ENCODE results near the gene SLC26A2.

SLC26A2 gene

DNA sequence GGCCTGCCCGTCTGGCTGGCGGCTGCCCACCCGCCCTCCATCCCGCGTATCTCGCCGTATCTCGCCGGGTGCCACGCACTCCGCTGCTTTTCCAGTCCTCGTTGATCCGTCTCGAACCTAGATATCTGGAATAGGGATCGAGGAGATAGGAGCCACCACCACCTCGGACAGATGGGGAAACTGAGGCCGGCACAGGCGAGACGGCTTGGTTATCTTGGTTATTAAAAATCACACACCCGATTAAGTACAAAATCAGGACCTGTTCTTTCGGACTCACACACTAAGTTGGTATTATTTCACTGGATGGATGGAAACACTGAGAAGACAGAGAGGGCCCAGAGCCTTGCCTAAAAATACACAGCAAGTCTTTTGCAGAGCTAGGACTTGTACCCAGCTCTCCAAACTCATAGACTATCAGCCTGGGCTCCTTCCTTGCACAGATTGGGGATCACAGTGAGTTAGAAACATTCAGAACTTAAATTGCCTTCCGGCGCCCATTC lies 678 bp downstream of the SLC26A2 start:
- in situ Hi-C loops (cut with MboI; ENCODE audit: low sequenced_read_pairs), result loop anchor here (10.0 kb wide), 1 partner anchor 106 kb away; no protein-coding TSS in a partner anchor

DNA sequence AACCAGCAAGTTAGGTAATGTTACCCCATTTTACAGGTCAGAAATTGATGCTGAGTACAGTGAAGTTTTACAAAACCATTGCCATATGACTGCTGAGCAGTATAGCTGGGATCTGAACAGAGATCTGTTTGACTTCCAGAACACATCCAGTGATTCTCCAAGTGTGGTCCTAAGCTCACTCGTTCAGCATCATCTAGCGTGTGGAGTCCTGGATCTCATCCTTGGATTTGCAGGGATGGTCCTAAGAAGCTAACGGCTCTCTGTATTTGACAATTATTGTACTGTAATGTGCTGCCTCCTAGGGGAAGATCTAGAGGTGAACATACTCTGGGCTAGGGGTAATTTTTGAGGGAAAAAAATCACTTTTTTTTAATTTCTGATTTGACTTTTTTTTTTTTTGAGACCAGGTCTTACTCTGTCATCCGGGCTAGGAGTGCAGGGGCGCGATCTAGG lies 1.4 kb downstream of the SLC26A2 start:
- in situ Hi-C loops (cut with MboI; ENCODE audit: low sequenced_read_pairs), result loop anchor here (10.0 kb wide), 1 partner anchor 107 kb away; no protein-coding TSS in a partner anchor

DNA sequence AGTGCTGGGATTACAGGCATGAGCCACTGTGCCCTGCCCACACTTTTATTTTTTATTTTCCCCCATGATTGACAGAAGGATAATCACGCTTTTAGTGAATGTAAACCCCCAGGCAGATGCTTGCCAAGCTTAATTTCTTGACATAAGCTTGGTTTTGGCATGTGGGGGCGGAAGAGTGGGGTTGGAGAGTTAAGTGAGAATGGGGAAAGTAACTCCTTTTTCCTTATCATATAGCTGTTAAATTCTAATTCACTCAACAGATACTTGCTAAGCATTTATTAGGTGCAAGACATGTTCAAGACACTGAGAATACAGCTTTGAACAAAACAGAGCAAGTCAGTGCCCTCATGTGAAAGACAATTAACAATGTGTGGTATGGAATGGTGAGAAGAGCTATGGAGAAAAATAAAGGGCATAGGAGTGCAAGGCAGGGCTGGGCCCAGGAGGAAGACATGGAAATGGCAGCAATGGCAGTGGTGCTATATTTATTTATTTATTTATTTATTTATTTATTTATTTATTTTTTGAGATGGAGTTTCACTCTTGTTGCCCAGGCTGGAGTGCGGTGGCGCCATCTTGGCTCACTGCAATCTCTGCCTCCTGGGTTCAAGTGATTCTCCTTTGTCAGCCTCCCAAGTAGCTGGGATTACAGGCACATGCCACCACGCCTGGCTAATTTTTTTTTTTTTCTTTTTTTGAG lies 2.2 kb downstream of the SLC26A2 start:
- in situ Hi-C loops (cut with MboI; ENCODE audit: low sequenced_read_pairs), result loop anchor here (10.0 kb wide), 1 partner anchor 108 kb away; no protein-coding TSS in a partner anchor

DNA sequence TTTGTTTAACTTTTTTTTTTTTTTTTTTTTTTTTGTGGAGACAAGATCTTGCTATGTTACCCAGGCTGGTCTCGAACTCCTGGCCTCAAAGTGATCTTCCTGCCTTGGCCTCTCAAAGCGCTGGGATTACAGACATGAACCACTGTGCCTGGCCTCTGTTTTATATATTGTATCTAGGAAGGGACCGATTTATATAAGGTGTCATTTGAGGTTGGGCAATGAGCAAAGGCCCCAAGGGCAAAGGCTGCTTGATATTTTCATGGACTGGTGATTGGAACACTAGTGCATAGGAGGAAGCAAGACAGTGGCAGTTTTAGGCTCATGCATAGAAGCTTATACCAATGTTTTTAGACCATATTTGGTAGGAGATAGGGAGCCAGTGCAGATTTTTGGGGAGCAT lies 3.2 kb downstream of the SLC26A2 start:
- in situ Hi-C loops (cut with MboI; ENCODE audit: low sequenced_read_pairs), result loop anchor here (10.0 kb wide), 1 partner anchor 109 kb away; no protein-coding TSS in a partner anchor

DNA sequence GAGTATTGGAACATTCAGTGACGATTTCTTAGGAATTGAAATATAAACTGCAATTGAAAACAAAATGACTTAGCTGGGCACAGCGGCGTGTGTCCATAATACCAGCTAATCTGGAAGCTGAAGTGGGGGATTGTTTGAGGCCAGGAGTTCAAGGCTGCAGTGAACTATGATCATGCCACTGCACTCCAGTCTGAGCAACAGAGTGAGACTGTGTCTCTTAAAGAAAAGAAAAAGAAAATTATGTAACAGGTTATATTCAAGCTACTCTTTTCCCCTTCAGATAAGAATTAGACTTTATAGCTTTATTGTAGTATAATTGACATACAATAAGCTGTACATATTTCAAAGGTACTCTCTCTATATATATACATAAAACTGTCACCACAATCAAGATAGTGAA lies 6.4 kb downstream of the SLC26A2 start:
- in situ Hi-C loops (cut with MboI; ENCODE audit: low sequenced_read_pairs), result loop anchor here (10.0 kb wide), 1 partner anchor 112 kb away; no protein-coding TSS in a partner anchor

DNA sequence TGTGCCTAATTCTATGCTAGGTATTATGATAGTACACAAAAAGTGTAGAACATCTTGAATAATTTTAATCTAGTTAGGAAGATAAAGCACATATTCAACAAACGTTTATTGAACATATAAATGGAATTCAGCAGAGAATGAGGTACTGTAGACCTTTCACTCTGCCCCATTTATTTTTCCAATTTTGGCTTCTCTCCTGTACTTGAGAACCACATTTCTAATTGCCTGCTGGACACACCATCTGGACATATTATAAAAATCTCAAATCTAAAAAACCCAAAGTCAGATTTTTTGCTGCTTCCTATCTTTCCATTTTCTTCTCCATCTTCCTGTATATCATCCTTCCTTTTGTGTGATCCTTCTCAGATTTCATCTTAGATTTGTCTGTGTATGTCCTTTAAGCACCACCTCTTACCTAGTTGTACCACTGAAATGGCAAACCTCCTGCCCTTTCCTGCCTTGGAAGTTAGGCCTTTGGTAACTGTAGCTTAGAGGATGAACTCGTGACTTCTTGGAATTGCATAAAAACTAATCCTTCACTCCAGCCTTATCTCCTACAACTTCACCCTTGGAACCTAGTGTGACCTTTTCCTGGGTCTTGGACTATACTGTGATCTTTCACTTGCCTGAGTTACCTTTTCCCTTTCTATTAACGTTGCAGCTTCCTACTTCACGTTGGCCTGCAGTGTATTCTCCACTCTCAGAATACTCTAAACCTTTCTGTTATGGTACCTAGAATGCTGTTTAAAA lies 8.8 kb downstream of the SLC26A2 start:
- in situ Hi-C loops (cut with MboI; ENCODE audit: low sequenced_read_pairs), result loop anchor here (10.0 kb wide), 1 partner anchor 115 kb away; no protein-coding TSS in a partner anchor

DNA sequence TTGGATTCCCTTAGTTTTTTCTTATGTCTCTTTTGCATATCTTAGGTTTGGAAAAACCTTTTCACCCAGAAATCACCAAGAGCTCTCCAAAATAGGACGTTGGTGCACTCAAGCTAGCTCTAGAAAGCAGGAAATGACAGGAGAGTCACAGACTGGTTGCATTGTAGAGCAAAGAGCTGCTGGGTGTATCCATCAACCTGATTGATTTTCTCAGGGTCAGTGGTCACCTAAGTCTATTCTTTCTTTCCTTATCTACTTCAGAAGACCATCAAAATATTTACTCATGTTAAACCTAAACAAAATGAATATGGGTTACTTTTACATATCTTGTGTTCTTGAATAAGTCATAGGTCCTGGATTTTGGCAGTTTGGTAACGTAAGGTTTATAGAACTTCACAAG lies 14.9 kb downstream of the SLC26A2 start:
- in situ Hi-C loops (cut with MboI; ENCODE audit: low sequenced_read_pairs), result no loop called here

DNA sequence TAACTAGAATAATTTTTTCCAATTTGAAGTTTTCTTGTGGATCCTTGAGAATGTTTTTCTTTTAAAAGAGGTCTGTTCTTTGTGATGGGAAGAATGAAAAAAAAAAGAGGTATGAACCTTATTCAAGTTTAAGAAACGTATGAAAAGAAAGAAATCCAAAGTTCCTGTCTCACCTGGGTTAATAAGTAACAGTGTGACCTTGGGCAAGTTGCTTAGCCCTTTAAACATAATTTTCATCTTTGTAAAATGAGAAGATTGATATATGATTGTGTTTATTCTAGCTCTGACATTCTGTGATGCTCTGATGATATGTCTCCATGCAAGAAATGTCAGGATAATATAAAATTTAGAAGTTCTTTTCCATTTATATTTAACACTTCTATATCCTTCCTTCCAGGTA lies 19.3 kb downstream of the SLC26A2 start:
- in situ Hi-C loops (cut with MboI; ENCODE audit: low sequenced_read_pairs), result no loop called here

DNA sequence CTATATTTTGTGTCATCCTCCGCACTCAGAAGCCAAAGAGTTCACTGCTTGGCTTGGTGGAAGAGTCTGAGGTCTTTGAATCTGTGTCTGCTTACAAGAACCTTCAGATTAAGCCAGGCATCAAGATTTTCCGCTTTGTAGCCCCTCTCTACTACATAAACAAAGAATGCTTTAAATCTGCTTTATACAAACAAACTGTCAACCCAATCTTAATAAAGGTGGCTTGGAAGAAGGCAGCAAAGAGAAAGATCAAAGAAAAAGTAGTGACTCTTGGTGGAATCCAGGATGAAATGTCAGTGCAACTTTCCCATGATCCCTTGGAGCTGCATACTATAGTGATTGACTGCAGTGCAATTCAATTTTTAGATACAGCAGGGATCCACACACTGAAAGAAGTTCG lies 20.6 kb downstream of the SLC26A2 start:
- in situ Hi-C loops (cut with MboI; ENCODE audit: low sequenced_read_pairs), result no loop called here

DNA sequence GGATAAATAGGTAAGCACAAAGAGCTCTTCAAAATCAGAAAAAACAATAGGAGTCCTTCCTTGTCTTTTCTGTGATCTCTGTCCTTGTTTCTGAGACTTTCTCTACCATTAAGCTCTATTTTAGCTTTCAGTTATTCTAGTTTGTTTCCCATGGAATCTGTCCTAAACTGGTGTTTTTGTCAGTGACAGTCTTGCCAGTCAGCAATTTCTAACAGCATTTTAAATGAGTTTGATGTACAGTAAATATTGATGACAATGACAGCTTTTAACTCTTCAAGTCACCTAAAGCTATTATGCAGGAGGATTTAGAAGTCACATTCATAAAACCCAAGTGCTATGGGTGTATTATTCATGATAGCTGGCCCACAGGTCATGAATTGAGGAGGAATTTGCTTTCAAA lies 21.9 kb downstream of the SLC26A2 start:
- in situ Hi-C loops (cut with MboI; ENCODE audit: low sequenced_read_pairs), result no loop called here

DNA sequence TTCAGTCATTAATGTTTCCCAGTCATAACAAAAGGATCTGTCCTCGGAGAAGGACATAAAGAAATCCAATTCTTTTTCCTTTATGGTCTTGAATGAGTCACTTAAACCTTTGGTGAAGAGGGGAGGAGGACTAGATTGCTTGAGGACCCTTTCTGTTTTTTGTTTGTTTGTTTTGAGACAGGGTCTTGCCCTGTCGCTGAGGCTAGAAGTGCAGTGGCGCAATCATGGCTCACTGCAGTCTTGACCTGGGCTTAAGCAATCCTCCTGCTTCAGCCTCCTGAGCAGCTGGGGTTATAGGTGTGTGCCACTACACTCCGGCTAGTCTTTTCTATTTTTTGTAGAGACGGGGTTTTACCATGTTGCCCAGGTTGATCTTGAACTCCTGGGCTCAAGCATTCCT lies 27.6 kb downstream of the SLC26A2 start:
- in situ Hi-C loops (cut with MboI; ENCODE audit: low sequenced_read_pairs), result no loop called here

DNA sequence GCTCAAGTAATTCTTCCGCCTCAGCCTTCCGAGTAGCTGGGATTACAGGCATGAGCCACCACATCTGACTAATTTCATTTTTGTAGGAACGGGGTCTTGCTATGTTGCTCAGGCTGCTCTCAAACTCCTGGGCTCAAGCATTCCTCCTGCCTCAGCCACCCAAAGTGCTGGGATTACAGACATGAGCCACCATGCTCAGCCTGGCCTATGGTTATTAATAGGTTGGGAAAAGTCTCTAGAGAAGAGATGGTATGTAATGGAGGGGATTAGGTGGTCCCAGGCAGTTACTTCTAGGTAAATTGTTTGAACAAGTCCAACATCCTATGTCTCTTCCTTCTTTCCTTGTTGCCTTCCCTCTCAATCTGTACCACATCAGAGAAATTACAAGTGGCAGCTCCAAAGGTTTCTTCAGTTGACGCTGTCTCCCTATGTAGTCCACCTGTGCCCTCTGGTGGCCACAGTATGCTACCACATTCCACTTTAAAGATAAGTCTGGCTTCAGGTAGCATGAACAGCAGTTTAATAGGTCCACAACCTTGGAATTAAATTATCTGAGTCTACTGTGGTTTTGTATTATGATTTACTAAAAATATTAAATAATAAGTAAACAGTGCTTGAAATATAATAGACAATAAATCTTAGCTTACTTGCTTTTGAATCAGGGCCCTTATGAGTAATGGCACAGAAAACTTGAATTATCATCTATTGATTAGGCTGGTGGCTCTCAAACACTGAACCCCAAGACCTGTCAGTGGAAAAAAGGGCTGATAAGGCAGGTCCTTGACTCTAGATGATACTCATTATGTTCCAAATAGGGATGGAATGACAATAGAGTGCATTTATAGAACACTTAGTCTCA lies 30.2 kb downstream of the SLC26A2 start:
- in situ Hi-C loops (cut with MboI; ENCODE audit: low sequenced_read_pairs), result loop anchor here (10.0 kb wide), 2 partner anchors 156 to 356 kb away; no protein-coding TSS in a partner anchor

DNA sequence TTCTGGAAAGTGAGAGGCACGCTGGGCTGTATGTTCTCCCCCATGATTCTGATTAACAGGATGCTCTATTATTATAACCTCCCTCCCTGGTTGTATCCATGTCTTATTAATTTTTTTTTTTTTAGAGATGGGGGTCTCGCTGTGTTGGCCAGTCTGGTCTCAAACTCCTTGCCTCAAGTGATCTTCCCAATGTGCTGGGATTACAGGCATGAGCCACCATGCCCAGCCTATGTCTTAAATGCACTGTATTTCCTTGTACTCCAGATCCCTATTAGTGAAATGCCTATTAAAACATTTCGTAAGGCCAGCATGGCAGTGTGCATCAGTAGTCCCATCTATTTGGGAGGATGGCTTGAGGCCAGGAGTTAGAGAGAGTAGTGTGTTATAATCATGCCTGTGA lies 32.9 kb downstream of the SLC26A2 start:
- in situ Hi-C loops (cut with MboI; ENCODE audit: low sequenced_read_pairs), result loop anchor here (10.0 kb wide), 2 partner anchors 159 to 359 kb away; no protein-coding TSS in a partner anchor

DNA sequence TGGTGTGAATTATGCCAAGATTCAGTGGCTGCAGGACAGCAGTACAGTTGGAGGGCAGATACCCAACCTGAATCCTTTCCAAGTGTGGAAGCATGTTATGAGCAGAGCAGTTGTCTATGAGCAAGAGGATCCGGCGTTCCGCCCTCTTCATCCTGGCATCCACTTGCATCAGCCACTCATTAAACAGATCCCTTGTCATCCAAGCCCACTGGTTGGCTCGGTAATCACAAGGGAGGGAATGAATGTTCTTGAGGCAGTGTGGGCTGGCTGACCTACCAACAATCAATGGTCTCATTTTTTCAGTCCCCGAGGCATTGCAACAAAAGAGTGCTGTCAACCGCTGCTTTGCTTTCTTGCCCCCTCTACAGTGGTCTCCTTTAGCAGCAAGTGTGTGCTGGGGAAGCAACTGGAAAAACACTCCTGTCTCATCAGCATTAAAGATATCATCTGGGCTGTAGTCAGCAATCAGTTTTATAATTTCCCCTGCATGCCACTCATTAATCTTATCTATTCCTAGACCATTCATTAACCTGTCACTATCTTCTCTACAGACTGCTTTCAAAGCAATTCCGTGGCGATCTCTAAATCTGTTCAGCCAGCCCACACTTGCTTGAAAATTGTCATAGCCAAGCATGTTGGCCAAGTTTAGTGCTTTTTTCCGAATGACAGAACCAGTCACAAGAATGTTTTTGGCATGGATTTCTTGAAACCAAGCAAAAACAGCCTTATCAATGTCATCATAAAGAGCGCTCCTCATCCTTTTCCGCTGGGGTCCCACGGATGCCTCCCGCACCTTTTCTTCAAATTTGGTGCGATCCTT lies 35.0 kb downstream of the SLC26A2 start:
- in situ Hi-C loops (cut with MboI; ENCODE audit: low sequenced_read_pairs), result loop anchor here (10.0 kb wide), 2 partner anchors 161 to 361 kb away; no protein-coding TSS in a partner anchor

DNA sequence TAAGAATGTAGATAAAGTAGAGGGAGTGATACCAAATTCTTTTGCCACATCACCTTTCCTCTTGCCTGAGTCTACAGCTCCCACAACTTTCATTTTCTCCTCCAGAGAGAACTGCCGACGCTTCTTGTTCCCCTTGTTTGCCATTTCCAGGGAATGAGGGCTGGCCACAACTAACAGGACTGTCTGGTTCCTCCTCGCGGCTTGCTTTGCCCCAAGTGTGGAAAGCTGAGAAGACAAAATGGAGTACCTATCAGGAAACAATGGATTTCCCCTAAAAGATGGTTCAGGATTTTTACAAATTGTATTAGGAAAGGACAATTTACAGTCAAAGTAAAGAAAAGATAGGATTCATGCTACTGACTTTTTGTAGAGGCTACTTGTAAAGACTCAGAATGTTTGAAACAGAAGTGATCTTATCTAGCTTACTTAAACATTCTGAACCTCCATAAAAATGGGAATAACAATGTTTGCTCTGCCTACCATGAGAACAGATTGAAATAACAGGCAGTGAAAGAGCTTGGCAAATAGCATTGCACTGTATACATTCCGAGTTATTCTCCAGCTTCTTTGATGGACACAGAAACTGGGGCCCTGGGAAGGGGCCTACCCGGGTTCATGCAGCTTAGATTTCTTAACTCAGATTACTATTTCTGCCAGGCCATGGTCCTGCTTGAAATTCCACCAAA lies 35.8 kb downstream of the SLC26A2 start:
- in situ Hi-C loops (cut with MboI; ENCODE audit: low sequenced_read_pairs), result loop anchor here (10.0 kb wide), 2 partner anchors 162 to 362 kb away; no protein-coding TSS in a partner anchor

DNA sequence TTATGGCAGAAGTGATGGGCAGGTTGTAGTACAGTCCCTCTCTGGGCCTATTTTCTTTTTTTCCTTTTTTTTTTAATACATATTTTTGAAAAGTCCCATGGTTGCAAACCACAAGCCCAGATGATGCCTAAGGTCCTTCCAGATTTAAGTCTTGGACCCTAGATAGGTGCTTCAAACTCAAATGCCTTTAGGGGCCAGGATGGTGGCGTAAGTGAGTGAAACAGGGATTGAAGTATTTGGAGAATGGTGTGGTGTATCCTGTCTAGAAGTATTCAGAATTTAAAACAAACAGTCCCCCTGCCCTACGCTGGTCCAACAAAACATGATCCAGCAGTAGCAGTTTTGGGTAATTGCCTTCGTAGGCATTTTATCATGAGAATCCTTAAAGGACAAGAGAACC lies 37.7 kb downstream of the SLC26A2 start:
- in situ Hi-C loops (cut with MboI; ENCODE audit: low sequenced_read_pairs), result loop anchor here (10.0 kb wide), 2 partner anchors 163 to 363 kb away; no protein-coding TSS in a partner anchor

DNA sequence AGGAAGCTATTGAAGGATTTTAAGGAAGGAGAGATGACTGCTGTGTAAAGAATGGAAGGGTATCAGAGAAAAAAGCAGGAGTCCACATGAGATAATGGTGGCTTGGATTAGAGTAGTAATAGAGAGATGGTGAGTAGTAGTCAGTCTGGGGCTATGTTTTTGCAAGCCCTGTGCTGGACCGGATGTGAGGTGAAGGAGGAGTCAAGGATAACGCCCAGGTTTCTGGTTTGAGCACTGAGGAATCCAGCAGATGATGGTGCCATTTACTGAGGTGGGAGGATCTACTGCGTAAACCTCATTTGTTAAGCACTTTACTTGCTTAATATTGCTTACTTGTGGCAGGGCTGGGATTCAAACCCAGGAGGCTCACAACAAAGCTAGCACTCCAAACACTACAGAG lies 38.8 kb downstream of the SLC26A2 start:
- in situ Hi-C loops (cut with MboI; ENCODE audit: low sequenced_read_pairs), result loop anchor here (10.0 kb wide), 2 partner anchors 165 to 365 kb away; no protein-coding TSS in a partner anchor

DNA sequence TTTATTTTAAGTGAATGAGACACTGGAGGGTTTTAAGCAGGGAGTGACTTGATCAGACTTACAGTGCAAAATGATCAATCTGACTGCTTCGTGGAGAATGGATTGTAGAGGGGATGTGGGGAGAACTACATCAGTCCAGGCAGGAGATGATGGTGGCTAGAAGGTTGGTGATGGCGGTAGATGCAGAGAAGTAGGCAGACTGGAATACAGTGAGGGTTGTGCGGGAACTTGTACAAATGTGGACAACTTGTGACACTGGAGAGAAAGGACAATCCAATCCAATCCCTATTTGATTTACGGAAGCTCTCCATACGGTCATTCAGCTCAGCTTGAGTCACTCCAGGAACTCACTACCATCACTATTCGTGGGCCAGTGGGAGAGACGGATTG lies 39.3 kb downstream of the SLC26A2 start:
- in situ Hi-C loops (cut with MboI; ENCODE audit: low sequenced_read_pairs), result loop anchor here (10.0 kb wide), 2 partner anchors 165 to 365 kb away; no protein-coding TSS in a partner anchor

Measured in HL-60/S4 treated with phorbol 12-myristate 13-acetate at 8.2 ng/mL for 4 days and 3 days (cell line).